Type B pancreatic cell (in vitro differentiated cells): ENCODE measurements around the gene S100A4. TPM values are rescaled to one million over a fixed set of nuclear protein-coding genes. Genes with fewer than 3 reads are reported as not detected.

Experiments
- DNase-seq: peaks from one replicate; pipeline ENCODE4 v3.0.0; 2021; ENCODE audit warnings: mixed read lengths; ENCODE audit not compliant: unreplicated experiment; ENCODE audit errors: extremely low spot score
- H3K27ac Mint-ChIP-seq: 2 replicates; pipeline ENCODE4 v1.8.0; 2021; ENCODE audit warnings: mild to moderate bottlenecking, mixed read lengths
- H3K27me3 Mint-ChIP-seq: 2 replicates; pipeline ENCODE4 v1.8.0; 2021; ENCODE audit warnings: mixed read lengths
- H3K36me3 Mint-ChIP-seq: 2 replicates; pipeline ENCODE4 v1.8.0; 2021; ENCODE audit warnings: mixed read lengths
- H3K4me1 Mint-ChIP-seq: one replicate; pipeline ENCODE4 v1.8.0; 2021; ENCODE audit warnings: mixed read lengths; ENCODE audit not compliant: unreplicated experiment
- H3K4me3 Mint-ChIP-seq: 2 replicates; pipeline ENCODE4 v1.8.0; 2021; ENCODE audit warnings: mild to moderate bottlenecking, mixed read lengths
- H3K9me3 Mint-ChIP-seq: 2 replicates; pipeline ENCODE4 v1.8.0; 2021; ENCODE audit warnings: mixed read lengths
- total RNA-seq: library from RNA; stranded (reverse); gene quantifications from 2 replicates; pipeline ENCODE4 v1.2.1, GENCODE V29; 2021; ENCODE audit warnings: low replicate concordance
- TF ChIP-seq, protein P1 (sequence below): fragments of 200-600 bp; sonication (generic); conservative IDR thresholded peaks from 2 replicates; pipeline ENCODE4 v1.5.0; 2021; ENCODE audit warnings: antibody characterized with exemption, mild to moderate bottlenecking

Gene S100A4
- total RNA-seq, 1 donor from 2014 or later, result 61.0 TPM

GRCh38 chr1:153560771-153561465 is 15.3 kb upstream of the S100A4 start:
- Mint-ChIP-seq H3K9me3 (no peaks in the 10 kb centered on the region), H3K4me1 (peaks cover 3% of the 10 kb centered on the region), H3K27ac (peak overlapping the region; percentile 13), H3K4me3 (no peak overlapping the region), H3K27me3 (no peaks in the 10 kb centered on the region), H3K36me3 (no peaks in the 10 kb centered on the region)
- DNase-seq, result no peak
- TF ChIP-seq, protein P1, sequence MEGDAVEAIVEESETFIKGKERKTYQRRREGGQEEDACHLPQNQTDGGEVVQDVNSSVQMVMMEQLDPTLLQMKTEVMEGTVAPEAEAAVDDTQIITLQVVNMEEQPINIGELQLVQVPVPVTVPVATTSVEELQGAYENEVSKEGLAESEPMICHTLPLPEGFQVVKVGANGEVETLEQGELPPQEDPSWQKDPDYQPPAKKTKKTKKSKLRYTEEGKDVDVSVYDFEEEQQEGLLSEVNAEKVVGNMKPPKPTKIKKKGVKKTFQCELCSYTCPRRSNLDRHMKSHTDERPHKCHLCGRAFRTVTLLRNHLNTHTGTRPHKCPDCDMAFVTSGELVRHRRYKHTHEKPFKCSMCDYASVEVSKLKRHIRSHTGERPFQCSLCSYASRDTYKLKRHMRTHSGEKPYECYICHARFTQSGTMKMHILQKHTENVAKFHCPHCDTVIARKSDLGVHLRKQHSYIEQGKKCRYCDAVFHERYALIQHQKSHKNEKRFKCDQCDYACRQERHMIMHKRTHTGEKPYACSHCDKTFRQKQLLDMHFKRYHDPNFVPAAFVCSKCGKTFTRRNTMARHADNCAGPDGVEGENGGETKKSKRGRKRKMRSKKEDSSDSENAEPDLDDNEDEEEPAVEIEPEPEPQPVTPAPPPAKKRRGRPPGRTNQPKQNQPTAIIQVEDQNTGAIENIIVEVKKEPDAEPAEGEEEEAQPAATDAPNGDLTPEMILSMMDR, result no peak

DNA sequence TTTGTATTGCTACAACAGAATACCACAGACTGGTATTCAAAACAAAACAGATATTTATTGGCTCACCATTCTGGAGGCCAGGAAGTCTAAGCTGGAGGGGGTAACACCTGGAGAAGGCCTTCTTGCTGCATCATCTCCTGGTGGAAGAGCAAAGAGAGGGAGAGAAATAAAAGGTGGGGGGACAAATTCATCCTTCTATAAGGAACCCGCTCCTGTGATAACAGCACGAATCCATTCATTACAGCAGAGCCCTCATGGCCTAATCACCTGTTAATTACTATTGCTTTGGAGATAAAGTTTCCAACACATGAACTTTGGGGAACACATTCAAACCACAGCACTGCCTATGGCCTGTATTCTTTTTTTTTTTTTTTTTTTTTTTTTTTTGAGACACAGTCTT is 14.6 kb upstream of the S100A4 start:
- TF ChIP-seq, protein P1, result no peak
- Mint-ChIP-seq H3K27me3 (no peaks in the 10 kb centered on the region), H3K36me3 (no peaks in the 10 kb centered on the region), H3K27ac (no peak overlapping the region), H3K4me3 (no peak overlapping the region), H3K4me1 (no peaks in the 10 kb centered on the region), H3K9me3 (no peaks in the 10 kb centered on the region)
- no peak for DNase-seq

DNA sequence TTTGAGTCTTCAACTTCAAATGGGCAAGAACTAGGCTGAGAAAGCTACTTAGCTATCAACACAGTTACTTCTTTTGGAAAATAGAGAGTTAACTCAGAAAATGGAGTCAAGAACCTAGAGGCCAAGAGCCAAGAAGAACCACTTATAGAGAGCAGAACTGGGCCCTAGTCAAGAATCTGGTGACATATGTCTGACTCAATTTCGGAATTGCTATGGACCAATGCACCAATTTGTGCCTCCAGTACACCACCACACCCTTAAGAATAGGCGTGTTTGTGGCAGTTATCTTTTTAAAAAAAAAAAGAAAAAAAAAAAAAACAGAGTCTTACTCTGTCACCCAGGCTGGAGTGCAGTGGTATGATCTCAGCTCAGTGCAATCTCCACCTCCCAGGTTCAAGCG is 12.3 kb upstream of the S100A4 start:
- Mint-ChIP-seq H3K4me1 (peaks cover 13% of the 10 kb centered on the region), H3K27me3 (no peaks in the 10 kb centered on the region), H3K36me3 (no peaks in the 10 kb centered on the region), H3K9me3 (no peaks in the 10 kb centered on the region), H3K27ac (no peak overlapping the region), H3K4me3 (no peak overlapping the region)
- TF ChIP-seq, protein P1, result no peak
- DNase-seq, result no peak

DNA sequence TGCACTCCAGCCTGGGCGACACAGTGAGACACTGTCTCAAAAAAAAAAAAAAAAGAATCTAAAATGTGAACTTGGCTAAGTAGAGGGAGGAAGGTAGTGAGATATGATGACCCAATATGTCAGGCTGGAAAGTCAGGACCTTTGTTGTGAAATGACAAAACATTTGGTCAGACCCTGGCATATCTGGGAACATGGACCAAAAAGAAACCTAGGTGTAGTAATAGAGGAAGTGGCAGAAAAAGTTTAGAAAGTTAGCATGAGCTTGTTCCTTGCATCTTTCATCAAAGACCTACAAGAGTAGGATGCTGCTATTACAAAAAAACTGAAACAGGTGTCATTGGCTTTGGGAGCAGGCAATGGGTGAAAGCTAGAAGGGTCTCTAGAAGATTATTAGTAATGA is 10.7 kb upstream of the S100A4 start:
- H3K4me1 Mint-ChIP-seq, result peaks cover 19% of the 10 kb centered on the region
- no peak for DNase-seq
- no peaks in the 10 kb centered on the region for H3K36me3 Mint-ChIP-seq
- no peak overlapping the region for H3K27ac Mint-ChIP-seq
- H3K4me3 Mint-ChIP-seq, result no peak overlapping the region
- no peaks in the 10 kb centered on the region for H3K9me3 Mint-ChIP-seq
- H3K27me3 Mint-ChIP-seq, result no peaks in the 10 kb centered on the region
- TF ChIP-seq, protein P1, result no peak

GRCh38 chr1:153553830-153554541 is 8.4 kb upstream of the S100A4 start:
- no peaks in the 10 kb centered on the region for H3K36me3 Mint-ChIP-seq
- DNase-seq, result no peak

More at GRCh38 chr1:153553830-153554541, 8.4 kb upstream of the S100A4 start:
- Mint-ChIP-seq H3K9me3 (no peaks in the 10 kb centered on the region), H3K27me3 (no peaks in the 10 kb centered on the region), H3K4me3 (no peak overlapping the region), H3K27ac (peak overlapping the region; percentile 73), H3K4me1 (peaks cover 38% of the 10 kb centered on the region)
- TF ChIP-seq, protein P1, result no peak
